Measurements from ENCODE around the gene CYTH2.

The CYTH2 gene

DNA sequence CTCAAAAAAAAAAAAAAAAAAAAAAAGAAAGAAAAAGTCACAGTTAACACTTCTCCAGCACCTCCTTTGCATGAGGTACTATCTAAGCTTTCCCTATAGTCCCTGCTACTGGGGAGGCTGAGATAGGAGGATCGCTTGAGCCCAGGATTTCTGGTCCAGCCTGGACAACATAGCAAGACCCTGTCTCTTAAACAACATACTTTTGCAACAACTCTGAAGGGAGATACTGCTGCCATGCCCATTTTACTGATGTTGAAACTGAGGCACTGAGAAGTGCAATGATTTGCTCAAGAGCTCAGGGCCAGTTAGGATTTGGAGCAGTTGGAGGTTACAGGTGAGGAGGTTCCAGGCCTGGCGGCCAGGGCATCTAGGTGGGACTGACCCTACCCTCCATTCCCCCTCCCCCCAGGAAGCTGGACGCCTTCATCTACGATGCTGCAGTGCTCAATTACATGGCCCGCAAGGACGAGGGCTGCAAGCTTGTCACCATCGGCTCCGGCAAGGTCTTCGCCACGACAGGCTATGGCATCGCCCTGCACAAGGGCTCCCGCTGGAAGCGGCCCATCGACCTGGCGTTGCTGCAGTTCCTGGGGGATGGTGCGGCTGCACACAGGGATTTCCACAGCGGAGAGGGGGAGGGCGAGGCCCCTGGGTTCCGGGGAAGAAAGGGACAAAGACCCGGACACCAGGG, 27.7 kb upstream of the CYTH2 start:
- Histone ChIP-seq H3K4me2 (ENCODE audit: low read depth, low read length, poor library complexity, severe bottlenecking) (no peak overlapping the region), H3K79me2 (ENCODE audit: insufficient read depth, low read length) (peaks cover 8% of the 10 kb centered on the region), H3K27me3 (ENCODE audit: low read length) (no peaks in the 10 kb centered on the region), H3K9me3 (ENCODE audit: insufficient read depth, low read length) (no peaks in the 10 kb centered on the region), H3K4me3 (ENCODE audit: insufficient read depth, low read length, poor library complexity, severe bottlenecking) (no peak overlapping the region), H3K9ac (ENCODE audit: low read length) (no peak overlapping the region), H3K27ac (ENCODE audit: low read depth, low read length) (no peak overlapping the region), H3K36me3 (ENCODE audit: low read length) (no peaks in the 10 kb centered on the region), H4K20me1 (ENCODE audit: low read depth, low read length) (no peaks in the 10 kb centered on the region), H2AFZ (ENCODE audit: low read depth, low read length, severe bottlenecking) (no peak overlapping the region), H3F3A (ENCODE audit: insufficient read depth) (no peaks in the 10 kb centered on the region), H3K9me2 (replicated peaks; ENCODE audit: insufficient read depth, low read length) (no peaks in the 10 kb centered on the region)
- TF ChIP-seq EZH2phosphoT487 (conservative IDR thresholded peaks at IDR 0.05; ENCODE audit: low read length), result no peak
- TF ChIP-seq, protein P1, sequence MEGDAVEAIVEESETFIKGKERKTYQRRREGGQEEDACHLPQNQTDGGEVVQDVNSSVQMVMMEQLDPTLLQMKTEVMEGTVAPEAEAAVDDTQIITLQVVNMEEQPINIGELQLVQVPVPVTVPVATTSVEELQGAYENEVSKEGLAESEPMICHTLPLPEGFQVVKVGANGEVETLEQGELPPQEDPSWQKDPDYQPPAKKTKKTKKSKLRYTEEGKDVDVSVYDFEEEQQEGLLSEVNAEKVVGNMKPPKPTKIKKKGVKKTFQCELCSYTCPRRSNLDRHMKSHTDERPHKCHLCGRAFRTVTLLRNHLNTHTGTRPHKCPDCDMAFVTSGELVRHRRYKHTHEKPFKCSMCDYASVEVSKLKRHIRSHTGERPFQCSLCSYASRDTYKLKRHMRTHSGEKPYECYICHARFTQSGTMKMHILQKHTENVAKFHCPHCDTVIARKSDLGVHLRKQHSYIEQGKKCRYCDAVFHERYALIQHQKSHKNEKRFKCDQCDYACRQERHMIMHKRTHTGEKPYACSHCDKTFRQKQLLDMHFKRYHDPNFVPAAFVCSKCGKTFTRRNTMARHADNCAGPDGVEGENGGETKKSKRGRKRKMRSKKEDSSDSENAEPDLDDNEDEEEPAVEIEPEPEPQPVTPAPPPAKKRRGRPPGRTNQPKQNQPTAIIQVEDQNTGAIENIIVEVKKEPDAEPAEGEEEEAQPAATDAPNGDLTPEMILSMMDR (IDR thresholded peaks at IDR 0.05; ENCODE audit: insufficient read depth, low read length, poor library complexity, severe bottlenecking), result no peak

DNA sequence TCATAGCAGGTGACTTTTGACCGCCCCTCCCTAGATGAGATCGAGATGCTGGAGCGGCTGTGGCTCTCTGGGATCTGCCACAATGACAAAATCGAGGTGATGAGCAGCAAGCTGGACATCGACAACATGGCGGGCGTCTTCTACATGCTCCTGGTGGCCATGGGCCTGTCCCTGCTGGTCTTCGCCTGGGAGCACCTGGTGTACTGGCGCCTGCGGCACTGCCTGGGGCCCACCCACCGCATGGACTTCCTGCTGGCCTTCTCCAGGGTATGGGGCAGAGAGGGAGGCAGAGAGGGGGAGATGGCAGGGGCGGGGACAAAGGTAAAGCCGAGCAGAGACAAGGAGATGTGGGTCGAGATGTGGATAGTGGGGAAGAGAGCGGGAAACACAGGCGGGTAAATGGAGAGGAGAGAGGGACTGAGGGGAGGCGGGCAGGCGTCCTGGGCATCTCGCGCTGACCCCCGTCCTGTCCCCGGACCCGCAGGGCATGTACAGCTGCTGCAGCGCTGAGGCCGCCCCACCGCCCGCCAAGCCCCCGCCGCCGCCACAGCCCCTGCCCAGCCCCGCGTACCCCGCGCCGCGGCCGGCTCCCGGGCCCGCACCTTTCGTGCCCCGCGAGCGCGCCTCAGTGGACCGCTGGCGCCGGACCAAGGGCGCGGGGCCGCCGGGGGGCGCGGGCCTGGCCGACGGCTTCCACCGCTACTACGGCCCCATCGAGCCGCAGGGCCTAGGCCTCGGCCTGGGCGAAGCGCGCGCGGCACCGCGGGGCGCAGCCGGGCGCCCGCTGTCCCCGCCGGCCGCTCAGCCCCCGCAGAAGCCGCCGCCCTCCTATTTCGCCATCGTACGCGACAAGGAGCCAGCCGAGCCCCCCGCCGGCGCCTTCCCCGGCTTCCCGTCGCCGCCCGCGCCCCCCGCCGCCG, 26.8 kb upstream of the CYTH2 start:
- Histone ChIP-seq H3K79me2 (ENCODE audit: insufficient read depth, low read length) (peaks cover 12% of the 10 kb centered on the region), H3K4me3 (ENCODE audit: insufficient read depth, low read length, poor library complexity, severe bottlenecking) (no peak overlapping the region), H3K9ac (ENCODE audit: low read length) (no peak overlapping the region), H3K27me3 (ENCODE audit: low read length) (no peaks in the 10 kb centered on the region), H3K27ac (ENCODE audit: low read depth, low read length) (no peak overlapping the region), H3K9me3 (ENCODE audit: insufficient read depth, low read length) (no peaks in the 10 kb centered on the region), H3K4me2 (ENCODE audit: low read depth, low read length, poor library complexity, severe bottlenecking) (no peak overlapping the region), H3K9me2 (replicated peaks; ENCODE audit: insufficient read depth, low read length) (no peaks in the 10 kb centered on the region), H3F3A (ENCODE audit: insufficient read depth) (no peaks in the 10 kb centered on the region), H3K36me3 (ENCODE audit: low read length) (no peaks in the 10 kb centered on the region), H2AFZ (ENCODE audit: low read depth, low read length, severe bottlenecking) (no peak overlapping the region), H4K20me1 (ENCODE audit: low read depth, low read length) (no peaks in the 10 kb centered on the region)
- TF ChIP-seq, protein P1 (IDR thresholded peaks at IDR 0.05; ENCODE audit: insufficient read depth, low read length, poor library complexity, severe bottlenecking), result no peak
- TF ChIP-seq EZH2phosphoT487 (conservative IDR thresholded peaks at IDR 0.05; ENCODE audit: low read length), result no peak

DNA sequence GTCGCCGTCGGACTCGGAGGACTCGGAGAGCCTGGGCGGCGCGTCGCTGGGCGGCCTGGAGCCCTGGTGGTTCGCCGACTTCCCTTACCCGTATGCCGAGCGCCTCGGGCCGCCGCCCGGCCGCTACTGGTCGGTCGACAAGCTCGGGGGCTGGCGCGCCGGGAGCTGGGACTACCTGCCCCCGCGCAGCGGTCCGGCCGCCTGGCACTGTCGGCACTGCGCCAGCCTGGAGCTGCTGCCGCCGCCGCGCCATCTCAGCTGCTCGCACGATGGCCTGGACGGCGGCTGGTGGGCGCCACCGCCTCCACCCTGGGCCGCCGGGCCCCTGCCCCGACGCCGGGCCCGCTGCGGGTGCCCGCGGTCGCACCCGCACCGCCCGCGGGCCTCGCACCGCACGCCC, 25.9 kb upstream of the CYTH2 start:
- H3K4me3 ChIP-seq (ENCODE audit: insufficient read depth, low read length, poor library complexity, severe bottlenecking), result no peak overlapping the region
- H2AFZ ChIP-seq (ENCODE audit: low read depth, low read length, severe bottlenecking), result no peak overlapping the region
- no peaks in the 10 kb centered on the region for H4K20me1 ChIP-seq (ENCODE audit: low read depth, low read length)
- no peaks in the 10 kb centered on the region for H3K9me3 ChIP-seq (ENCODE audit: insufficient read depth, low read length)
- H3K9me2 ChIP-seq (replicated peaks; ENCODE audit: insufficient read depth, low read length), result no peaks in the 10 kb centered on the region
- no peak overlapping the region for H3K9ac ChIP-seq (ENCODE audit: low read length)
- 0 out of 2 replicates have a peak, but pooled peaks cover 5% of the 10 kb centered on the region for H3K36me3 ChIP-seq (ENCODE audit: low read length)
- no peak for TF ChIP-seq EZH2phosphoT487 (conservative IDR thresholded peaks at IDR 0.05; ENCODE audit: low read length)
- TF ChIP-seq, protein P1 (IDR thresholded peaks at IDR 0.05; ENCODE audit: insufficient read depth, low read length, poor library complexity, severe bottlenecking), result no peak
- H3K27ac ChIP-seq (ENCODE audit: low read depth, low read length), result no peak overlapping the region
- no peak overlapping the region for H3K4me2 ChIP-seq (ENCODE audit: low read depth, low read length, poor library complexity, severe bottlenecking)
- H3K27me3 ChIP-seq (ENCODE audit: low read length), result no peaks in the 10 kb centered on the region
- H3K79me2 ChIP-seq (ENCODE audit: insufficient read depth, low read length), result peaks cover 21% of the 10 kb centered on the region
- no peaks in the 10 kb centered on the region for H3F3A ChIP-seq (ENCODE audit: insufficient read depth)
